Activated T-cell treated with anti-CD3 and anti-CD28 coated beads, Interleukin-2, amount 50 U/mL, for 24 hours (primary cell): Measurements from ENCODE around the gene CIB1.

Experiments used
- DNase-seq: peaks from one replicate; pipeline ENCODE4 v3.0.0-alpha.2; 2020
- H3K27ac Mint-ChIP-seq: 2 replicates; pipeline ENCODE4 v1.8.0; 2020; ENCODE audit warnings: mild to moderate bottlenecking, mixed read lengths
- H3K27me3 Mint-ChIP-seq: 2 replicates; pipeline ENCODE4 v1.8.0; 2020; ENCODE audit warnings: mixed read lengths
- H3K36me3 Mint-ChIP-seq: 2 replicates; pipeline ENCODE4 v1.8.0; 2020; ENCODE audit warnings: low read depth, mixed read lengths
- H3K4me1 Mint-ChIP-seq: 2 replicates; pipeline ENCODE4 v1.8.0; 2020; ENCODE audit warnings: low read depth, mixed read lengths
- H3K4me3 Mint-ChIP-seq: 2 replicates; pipeline ENCODE4 v1.8.0; 2020; ENCODE audit warnings: mild to moderate bottlenecking, moderate library complexity, mixed read lengths
- H3K9me3 Mint-ChIP-seq: 2 replicates; pipeline ENCODE4 v1.8.0; 2020; ENCODE audit warnings: mixed read lengths

Gene CIB1

GRCh38 chr15:90213122-90213817 lies 20.5 kb downstream of the CIB1 start:
- Mint-ChIP-seq H3K36me3 (peaks cover 5% of the 10 kb centered on the region), H3K27me3 (no peaks in the 10 kb centered on the region), H3K9me3 (no peaks in the 10 kb centered on the region), H3K27ac (peak overlapping the region; percentile 20), H3K4me3 (no peak overlapping the region), H3K4me1 (peaks cover 32% of the 10 kb centered on the region)
- DNase-seq, result no peak

GRCh38 chr15:90212221-90213098 lies 21.3 kb downstream of the CIB1 start:
- Mint-ChIP-seq H3K27me3 (no peaks in the 10 kb centered on the region), H3K4me1 (peaks cover 32% of the 10 kb centered on the region)

GRCh38 chr15:90211440-90212143 lies 22.1 kb downstream of the CIB1 start:
- H3K27me3 Mint-ChIP-seq, result no peaks in the 10 kb centered on the region
- DNase-seq, result no peak
- peaks cover 5% of the 10 kb centered on the region for H3K36me3 Mint-ChIP-seq
- H3K4me3 Mint-ChIP-seq, result no peak overlapping the region
- peaks cover 34% of the 10 kb centered on the region for H3K4me1 Mint-ChIP-seq
- no peaks in the 10 kb centered on the region for H3K9me3 Mint-ChIP-seq
- H3K27ac Mint-ChIP-seq, result no peak overlapping the region

More at GRCh38 chr15:90212221-90213098, 21.3 kb downstream of the CIB1 start:
- no peak overlapping the region for H3K27ac Mint-ChIP-seq
- H3K36me3 Mint-ChIP-seq, result peaks cover 5% of the 10 kb centered on the region
- no peaks in the 10 kb centered on the region for H3K9me3 Mint-ChIP-seq
- no peak overlapping the region for H3K4me3 Mint-ChIP-seq
- no peak for DNase-seq

GRCh38 chr15:90211009-90211408 lies 22.7 kb downstream of the CIB1 start:
- no peak overlapping the region for H3K27ac Mint-ChIP-seq
- H3K27me3 Mint-ChIP-seq, result no peaks in the 10 kb centered on the region
- peaks cover 35% of the 10 kb centered on the region for H3K4me1 Mint-ChIP-seq
- H3K9me3 Mint-ChIP-seq, result no peaks in the 10 kb centered on the region
- peaks cover 5% of the 10 kb centered on the region for H3K36me3 Mint-ChIP-seq
- DNase-seq, result no peak
- H3K4me3 Mint-ChIP-seq, result no peak overlapping the region

- no peak for DNase-seq
- Mint-ChIP-seq H3K4me1 (peaks cover 35% of the 10 kb centered on the region), H3K27ac (no peak overlapping the region), H3K27me3 (no peaks in the 10 kb centered on the region), H3K4me3 (no peak overlapping the region), H3K9me3 (no peaks in the 10 kb centered on the region), H3K36me3 (peaks cover 5% of the 10 kb centered on the region)
Observed at GRCh38 chr15:90210593-90210992, 23.1 kb downstream of the CIB1 start.

GRCh38 chr15:90209591-90209990 lies 24.1 kb downstream of the CIB1 start:
- no peaks in the 10 kb centered on the region for H3K27me3 Mint-ChIP-seq
- H3K36me3 Mint-ChIP-seq, result peaks cover 5% of the 10 kb centered on the region
- H3K9me3 Mint-ChIP-seq, result no peaks in the 10 kb centered on the region
- peak overlapping the region; percentile 39 for H3K27ac Mint-ChIP-seq
- DNase-seq, result no peak
- no peak overlapping the region for H3K4me3 Mint-ChIP-seq
- peaks cover 35% of the 10 kb centered on the region for H3K4me1 Mint-ChIP-seq

GRCh38 chr15:90208356-90208755 lies 25.4 kb downstream of the CIB1 start:
- peaks cover 5% of the 10 kb centered on the region for H3K36me3 Mint-ChIP-seq
- no peaks in the 10 kb centered on the region for H3K9me3 Mint-ChIP-seq
- H3K4me1 Mint-ChIP-seq, result peaks cover 31% of the 10 kb centered on the region
- H3K4me3 Mint-ChIP-seq, result no peak overlapping the region
- DNase-seq, result no peak
- H3K27me3 Mint-ChIP-seq, result no peaks in the 10 kb centered on the region
- no peak overlapping the region for H3K27ac Mint-ChIP-seq

GRCh38 chr15:90207252-90207651 lies 26.5 kb downstream of the CIB1 start:
- DNase-seq, result no peak
- Mint-ChIP-seq H3K27ac (no peak overlapping the region), H3K9me3 (no peaks in the 10 kb centered on the region), H3K4me1 (peaks cover 38% of the 10 kb centered on the region), H3K4me3 (no peak overlapping the region), H3K27me3 (no peaks in the 10 kb centered on the region), H3K36me3 (peaks cover 5% of the 10 kb centered on the region)

GRCh38 chr15:90205886-90206285 lies 27.9 kb downstream of the CIB1 start:
- no peak for DNase-seq
- no peaks in the 10 kb centered on the region for H3K9me3 Mint-ChIP-seq
- no peaks in the 10 kb centered on the region for H3K27me3 Mint-ChIP-seq
- H3K36me3 Mint-ChIP-seq, result peaks cover 5% of the 10 kb centered on the region
- H3K4me3 Mint-ChIP-seq, result no peak overlapping the region
- H3K4me1 Mint-ChIP-seq, result peaks cover 33% of the 10 kb centered on the region
- no peak overlapping the region for H3K27ac Mint-ChIP-seq

- no peak overlapping the region for H3K4me3 Mint-ChIP-seq
- H3K27ac Mint-ChIP-seq, result no peak overlapping the region
Observed at GRCh38 chr15:90205050-90205848, 28.5 kb downstream of the CIB1 start.

GRCh38 chr15:90203922-90204321 lies 29.8 kb downstream of the CIB1 start:
- H3K36me3 Mint-ChIP-seq, result no peaks in the 10 kb centered on the region
- H3K9me3 Mint-ChIP-seq, result no peaks in the 10 kb centered on the region
- DNase-seq, result no peak
- no peak overlapping the region for H3K27ac Mint-ChIP-seq
- H3K27me3 Mint-ChIP-seq, result no peaks in the 10 kb centered on the region
- peaks cover 20% of the 10 kb centered on the region for H3K4me1 Mint-ChIP-seq
- H3K4me3 Mint-ChIP-seq, result no peak overlapping the region

More at GRCh38 chr15:90205050-90205848, 28.5 kb downstream of the CIB1 start:
- Mint-ChIP-seq H3K27me3 (no peaks in the 10 kb centered on the region), H3K4me1 (peaks cover 32% of the 10 kb centered on the region), H3K36me3 (peaks cover 5% of the 10 kb centered on the region), H3K9me3 (no peaks in the 10 kb centered on the region)
- DNase-seq, result no peak

- Mint-ChIP-seq H3K27ac (no peak overlapping the region), H3K9me3 (no peaks in the 10 kb centered on the region), H3K4me3 (no peak overlapping the region), H3K4me1 (peaks cover 20% of the 10 kb centered on the region), H3K36me3 (no peaks in the 10 kb centered on the region), H3K27me3 (no peaks in the 10 kb centered on the region)
- DNase-seq, result no peak
Observed at GRCh38 chr15:90203473-90203872, 30.3 kb downstream of the CIB1 start.

GRCh38 chr15:90202929-90203328 lies 30.8 kb downstream of the CIB1 start:
- Mint-ChIP-seq H3K27me3 (no peaks in the 10 kb centered on the region), H3K9me3 (no peaks in the 10 kb centered on the region), H3K27ac (no peak overlapping the region), H3K36me3 (no peaks in the 10 kb centered on the region), H3K4me1 (peaks cover 20% of the 10 kb centered on the region), H3K4me3 (peak overlapping the region; percentile 79)
- DNase-seq, result no peak

GRCh38 chr15:90201944-90202375 lies 31.8 kb downstream of the CIB1 start:
- Mint-ChIP-seq H3K27ac (peak overlapping the region; percentile 44), H3K36me3 (no peaks in the 10 kb centered on the region), H3K27me3 (no peaks in the 10 kb centered on the region), H3K9me3 (no peaks in the 10 kb centered on the region), H3K4me3 (peak overlapping the region; percentile 79), H3K4me1 (peaks cover 20% of the 10 kb centered on the region)
- DNase-seq, result no peak
